HG02970 (cell line): ENCODE results near the gene FRMPD1.
"Not testable (repeated sequence)": the region's sequence is repeated elsewhere in the genome, so short reads cannot be mapped to it uniquely, and the experiment has no call there.

Experiments
- ATAC-seq: cut with Tn5 transposase; IDR thresholded peaks from one replicate; pipeline ENCODE4 v1.9.1; 2021; ENCODE audit warnings: mild to moderate bottlenecking, moderate library complexity, moderate number of reproducible peaks; ENCODE audit not compliant: unreplicated experiment, low FRiP score

Gene FRMPD1, protein sequence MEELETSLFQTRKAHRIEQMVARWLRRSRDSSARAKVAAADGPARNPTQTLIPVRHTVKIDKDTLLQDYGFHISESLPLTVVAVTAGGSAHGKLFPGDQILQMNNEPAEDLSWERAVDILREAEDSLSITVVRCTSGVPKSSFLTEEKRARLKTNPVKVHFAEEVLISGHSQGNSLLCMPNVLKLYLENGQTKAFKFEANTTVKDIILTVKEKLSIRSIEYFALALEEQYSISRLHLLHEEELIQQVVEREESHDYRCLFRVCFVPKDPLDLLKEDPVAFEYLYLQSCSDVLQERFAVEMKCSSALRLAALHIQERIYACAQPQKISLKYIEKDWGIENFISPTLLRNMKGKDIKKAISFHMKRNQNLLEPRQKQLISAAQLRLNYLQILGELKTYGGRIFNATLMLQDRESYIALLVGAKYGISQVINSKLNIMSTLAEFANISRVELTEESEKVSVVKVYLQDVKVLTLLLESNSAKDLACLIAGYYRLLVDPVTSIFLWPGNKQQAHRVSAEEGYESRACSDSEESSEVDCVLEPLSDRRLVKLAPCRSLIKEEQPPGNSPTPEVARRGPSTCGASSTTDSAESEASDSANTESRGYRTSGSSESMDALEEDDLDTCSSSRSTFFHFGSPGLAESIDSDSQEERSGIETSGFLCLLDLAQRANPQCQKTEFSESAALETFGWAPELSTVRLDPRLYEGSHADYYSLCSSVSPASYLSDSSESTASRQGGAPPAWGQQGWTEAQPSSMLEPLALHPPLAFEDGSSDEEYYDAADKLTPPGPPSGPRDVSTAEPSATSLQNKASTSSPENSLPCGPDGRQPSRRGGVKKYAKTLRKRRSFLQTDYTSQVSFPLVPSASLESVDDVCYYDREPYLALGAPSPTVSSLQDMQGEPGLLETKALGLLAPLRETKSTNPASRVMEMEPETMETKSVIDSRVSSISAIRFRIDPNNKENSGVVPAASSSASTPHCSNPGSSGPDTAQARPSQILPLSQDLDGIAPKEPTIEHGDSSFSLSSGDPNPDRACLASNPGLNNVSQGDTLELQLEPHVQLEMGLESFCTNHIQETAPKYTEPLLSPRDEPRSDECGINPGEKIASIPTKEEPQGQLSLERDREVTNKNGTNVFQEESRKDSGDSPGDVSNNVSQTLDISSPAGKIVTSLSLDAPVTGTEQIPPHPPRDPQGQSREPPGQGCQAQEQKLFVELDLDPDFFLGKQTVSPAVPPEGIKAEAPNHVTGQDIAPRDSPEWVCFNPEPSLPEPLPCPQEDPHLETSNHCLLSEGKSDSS (N-terminal part only)

DNA sequence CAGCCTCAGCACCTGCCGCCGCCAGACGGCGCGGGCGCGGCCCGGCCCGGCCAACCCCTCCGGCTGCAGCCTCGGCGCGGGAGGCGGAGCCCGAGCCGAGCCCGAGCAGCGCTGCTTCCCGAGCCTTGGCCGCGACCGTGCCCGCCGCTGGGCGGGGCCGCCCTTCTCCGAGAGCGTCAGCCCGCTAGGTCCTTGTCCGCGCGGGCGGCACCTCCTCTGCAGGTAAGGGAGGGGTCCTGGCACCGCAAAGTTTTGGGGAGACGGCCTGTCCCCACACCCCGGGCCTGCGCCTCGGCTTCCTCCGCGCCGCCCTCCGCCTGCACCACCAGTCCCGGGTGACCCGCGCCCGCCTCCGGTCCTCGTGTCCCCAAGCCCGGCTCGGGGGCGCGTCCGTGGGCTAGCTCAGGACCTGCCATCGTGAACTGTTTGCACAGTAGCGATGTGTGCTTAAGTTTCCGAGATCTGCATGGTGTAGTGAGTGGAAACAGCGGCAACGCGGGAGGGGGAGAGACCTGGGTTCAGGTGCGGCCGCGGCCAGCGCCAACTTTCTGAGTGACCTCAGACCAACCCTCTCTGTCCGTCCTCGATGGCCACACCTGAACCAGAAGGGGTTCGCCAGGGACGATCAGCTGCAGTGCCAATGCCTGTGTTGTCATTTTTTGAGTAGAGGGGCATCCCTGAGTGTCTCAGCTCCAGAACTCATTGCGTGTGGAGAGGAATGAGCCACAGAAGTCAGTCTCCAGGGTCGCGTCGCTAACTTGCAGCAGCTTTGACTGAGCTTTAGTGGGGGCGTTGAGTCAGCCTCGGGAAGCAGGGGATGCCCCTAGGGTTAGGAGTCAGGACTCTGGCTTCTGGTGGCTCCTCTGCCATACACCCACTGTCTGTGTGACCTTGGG is at the start of gene FRMPD1:
Gene FRMPD1 (plus strand): TSS at position 82 of the 896 bp plus-strand sequence. CDS start 41,688 bp downstream, outside the sequence.
- peak; percentile 55 for ATAC-seq

DNA sequence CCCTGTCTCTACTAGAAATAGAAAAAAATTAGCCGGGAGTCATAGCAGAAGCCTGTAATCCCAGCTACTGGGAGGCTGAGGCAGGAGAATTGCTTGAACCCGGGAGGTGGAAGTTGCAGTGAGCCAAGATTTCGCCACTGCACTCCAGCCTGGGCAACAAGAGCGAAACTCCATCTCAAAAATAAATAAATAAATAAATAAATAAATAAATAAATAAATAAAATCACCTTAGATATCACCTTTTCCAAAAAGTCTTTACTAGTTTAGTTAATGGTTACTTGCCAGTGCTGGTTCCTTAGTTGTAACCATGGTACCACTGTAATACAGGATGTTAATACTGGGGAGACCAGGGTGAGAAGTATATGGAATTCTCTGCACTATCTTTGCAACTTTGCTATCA is 48.7 kb upstream of the FRMPD1 start:
- ATAC-seq = not testable (repeated sequence)

DNA sequence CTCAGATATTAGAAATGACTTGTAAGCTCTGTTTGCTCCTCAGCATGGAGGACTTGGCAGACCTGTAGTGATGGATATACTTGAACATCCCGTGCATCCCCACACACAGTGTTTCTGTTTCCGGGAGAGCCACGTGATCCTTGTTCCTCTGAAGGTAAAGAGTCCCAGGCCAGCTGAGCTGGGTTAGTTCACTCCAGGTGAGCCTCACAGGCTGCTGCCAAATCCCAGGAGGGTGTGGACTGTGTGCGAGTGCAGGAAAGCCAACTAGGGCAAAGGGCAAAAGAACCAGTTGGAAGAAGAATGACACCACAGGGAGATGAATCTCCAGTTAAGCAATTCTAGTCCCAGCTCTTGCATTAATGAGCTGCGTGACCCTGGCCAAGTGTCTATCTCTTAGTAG is 47.9 kb upstream of the FRMPD1 start:
- ATAC-seq = no peak

DNA sequence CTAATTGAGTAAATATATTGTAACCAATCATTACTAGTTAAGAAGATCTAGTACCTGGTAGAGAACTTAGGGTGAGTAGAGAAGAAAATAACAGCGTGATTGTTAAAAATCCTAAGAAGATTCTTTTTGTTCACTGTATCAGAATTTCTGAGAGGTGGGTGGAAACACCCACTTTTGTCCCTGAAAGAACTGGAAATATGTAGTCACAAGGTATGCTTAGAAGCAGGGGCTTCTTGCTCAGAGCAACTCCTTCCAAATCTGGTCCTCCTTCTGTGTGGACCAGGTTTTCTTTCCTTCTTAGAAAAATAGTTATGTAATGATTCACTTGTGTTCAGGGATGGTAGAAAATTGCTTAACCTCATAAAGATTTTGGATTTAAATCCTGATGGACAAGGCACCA is 46.5 kb upstream of the FRMPD1 start:
- ATAC-seq = no peak

DNA sequence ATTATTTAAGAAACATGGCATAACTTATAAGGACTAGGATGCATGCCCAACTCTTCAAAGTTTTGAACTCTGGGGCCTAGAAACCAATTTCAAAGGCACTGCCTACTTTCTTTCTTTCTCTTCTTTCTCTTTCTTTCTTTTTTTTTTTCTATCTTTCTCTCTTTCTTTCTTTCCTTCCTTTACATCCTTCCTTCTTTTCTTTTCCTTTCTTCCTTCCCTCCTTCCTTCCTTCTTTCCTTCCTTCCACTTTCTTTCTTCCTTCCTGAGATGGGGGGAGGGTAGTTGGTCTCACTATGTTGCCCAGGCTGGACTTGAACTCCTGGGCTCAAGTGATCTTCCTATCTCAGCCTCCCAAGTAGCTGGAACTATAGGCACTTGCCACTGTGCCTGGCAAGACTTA is 42.5 kb upstream of the FRMPD1 start:
- ATAC-seq = no peak

DNA sequence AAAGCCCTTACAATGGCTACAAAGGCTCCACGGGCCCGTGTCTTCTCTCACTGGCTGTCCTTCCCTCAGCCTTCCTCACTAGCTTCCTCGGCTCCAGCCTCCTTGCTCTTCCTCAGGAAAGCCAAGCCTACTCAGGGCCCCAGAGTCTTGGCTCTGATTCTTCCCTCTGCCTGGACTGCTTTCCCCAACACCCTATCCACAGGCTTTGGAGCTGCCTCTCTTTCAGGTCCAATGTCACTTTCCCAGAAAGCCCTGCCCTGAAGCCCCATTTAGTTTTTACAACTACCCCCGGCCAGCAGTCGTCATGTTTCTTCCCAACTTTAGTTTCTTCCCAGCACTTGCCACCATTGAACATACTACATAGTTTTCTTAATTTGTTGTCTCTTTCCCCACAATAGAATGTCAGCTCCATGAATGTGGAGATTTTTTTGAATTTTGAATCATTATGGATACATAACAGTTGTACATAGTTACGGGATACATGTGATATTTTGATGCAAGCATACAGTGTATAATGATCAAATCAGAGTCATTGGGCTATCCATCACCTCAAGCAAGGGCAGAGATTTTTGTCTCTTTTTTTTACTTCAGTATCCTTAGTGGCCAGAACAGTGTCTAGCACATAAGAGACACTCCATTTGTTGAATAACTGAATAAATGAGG is 40.9 kb upstream of the FRMPD1 start:
- ATAC-seq = no peak

DNA sequence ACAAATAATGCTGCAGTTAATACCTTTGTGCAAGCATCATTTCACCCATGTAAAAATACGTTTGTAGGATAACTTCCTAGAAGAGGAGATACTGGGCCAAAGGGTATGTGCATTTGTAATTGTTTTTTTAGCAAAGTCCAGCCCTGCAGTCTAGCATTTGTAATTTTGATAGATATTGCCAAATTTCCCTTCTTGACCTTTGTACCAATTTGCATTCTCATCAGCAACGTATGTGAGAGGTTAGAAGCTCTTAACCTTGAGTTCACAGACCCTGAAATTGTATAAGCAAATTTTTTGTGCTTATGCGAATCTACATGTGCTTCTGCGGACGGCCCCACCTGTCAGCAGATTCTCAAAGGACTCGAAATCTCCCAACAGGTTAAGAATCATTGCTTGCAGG is 39.7 kb upstream of the FRMPD1 start:
- ATAC-seq = no peak

DNA sequence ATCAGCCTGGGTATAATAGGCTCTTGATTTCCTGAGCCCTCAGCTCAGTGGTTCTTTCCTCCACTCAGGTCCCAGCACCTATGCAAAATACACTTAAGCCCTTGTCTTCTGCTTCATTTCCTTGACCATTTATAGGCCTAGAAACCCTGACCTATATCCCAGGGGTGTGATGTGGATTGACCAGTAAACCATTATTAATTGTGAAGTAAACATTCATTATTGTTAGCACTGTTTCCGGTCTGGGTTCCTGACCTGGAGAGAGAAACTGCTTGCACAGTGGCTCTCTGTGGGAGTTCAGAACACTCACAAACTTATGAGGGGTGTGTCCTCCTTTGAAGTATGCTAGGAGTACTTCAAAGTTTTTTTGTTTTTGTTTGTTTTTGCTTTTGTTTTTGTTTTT is 38.8 kb upstream of the FRMPD1 start:
- no peak for ATAC-seq

DNA sequence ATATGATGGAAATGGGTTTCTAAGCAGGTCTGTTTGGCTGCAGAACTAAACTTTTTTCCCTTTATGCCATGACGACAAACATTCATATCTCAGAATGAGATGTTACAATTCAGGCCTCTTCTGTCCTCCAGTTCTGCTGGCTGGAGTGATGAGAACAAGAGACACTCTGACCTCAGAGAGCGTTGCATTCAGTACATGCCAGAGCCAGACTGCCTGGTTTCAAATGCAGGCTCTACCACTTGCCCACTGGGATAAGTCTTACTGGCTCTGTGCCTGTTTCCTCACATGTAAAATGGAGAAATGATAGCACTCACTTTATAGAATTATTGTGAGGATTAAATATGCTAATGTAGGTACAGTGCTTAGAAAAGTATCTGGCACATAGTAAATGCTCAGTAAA is 33.6 kb upstream of the FRMPD1 start:
- no peak for ATAC-seq

DNA sequence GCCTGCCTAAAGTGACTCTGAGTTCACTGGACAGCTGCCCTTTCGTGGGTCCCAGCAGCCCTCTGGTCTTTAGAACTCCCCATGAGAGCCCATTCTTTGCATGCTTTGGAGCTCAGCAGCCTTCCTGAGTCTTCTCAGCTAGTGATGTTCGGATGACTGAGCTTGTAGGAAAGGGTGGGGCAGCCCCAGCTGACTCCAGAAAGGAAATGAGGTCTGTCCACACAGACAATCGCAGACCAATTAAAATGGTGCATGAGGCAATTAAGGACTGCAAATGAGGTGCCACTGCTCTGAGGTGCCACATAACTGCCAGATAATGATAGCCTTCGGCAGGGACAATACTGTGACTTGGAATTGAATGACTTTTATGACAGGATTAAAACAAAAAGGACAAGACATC is 32.9 kb upstream of the FRMPD1 start:
- no peak for ATAC-seq

DNA sequence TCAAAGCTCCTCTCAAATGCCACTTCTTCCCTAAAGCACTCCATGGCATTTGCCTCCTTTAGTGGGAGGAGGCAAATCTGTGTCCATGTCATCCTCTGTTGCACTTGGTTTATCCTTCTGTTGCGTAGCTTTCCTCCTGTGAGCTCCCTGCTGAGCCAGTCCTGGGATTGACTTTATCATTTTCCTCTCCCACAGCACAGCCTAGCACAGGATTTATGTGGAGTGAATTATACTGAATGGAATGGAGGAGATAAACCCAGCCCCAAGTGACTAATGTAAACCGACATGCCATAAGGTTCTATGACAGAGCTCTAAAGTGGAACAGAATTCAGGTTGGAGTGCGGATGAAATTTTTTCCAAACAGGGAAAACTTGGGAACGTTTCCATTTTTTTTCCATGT is 31.9 kb upstream of the FRMPD1 start:
- no peak for ATAC-seq

DNA sequence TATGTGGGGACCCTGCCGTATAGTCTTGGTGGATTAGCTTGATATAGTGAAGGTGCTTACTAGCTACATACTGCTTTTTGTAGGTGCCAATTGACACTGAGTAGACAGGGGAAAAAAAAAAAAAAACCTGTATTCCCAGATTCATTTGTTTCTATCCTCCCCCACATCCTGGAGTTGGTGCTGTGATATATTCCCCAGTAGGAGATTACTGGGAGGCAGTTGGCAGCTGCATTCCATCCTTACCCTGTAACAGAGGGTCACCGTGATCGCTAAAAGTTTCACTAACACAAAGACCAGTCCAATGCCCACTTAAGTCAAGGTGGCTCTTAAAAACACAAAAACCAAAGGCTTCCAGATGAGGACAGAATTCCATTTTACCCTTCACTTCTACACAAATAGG is 30.9 kb upstream of the FRMPD1 start:
- no peak for ATAC-seq

DNA sequence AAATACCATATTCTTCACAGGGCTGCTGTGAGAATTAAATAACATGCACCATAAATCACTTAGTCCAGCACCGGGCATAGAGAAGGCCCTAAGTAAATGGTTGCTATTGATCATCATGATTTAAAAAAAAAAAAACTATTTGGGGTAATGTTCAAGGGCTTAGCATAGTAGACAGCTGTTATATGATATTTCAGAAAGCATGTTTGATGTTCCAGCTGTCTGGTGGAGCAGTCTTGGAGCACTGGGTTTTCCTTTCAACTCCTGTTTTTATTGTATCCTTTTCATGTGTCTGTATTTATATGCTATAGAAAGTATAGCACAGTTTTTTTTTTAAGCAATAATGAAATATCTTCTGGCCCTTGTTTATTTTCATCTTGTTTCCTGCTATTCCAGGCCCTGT is 30.4 kb upstream of the FRMPD1 start:
- ATAC-seq = no peak

DNA sequence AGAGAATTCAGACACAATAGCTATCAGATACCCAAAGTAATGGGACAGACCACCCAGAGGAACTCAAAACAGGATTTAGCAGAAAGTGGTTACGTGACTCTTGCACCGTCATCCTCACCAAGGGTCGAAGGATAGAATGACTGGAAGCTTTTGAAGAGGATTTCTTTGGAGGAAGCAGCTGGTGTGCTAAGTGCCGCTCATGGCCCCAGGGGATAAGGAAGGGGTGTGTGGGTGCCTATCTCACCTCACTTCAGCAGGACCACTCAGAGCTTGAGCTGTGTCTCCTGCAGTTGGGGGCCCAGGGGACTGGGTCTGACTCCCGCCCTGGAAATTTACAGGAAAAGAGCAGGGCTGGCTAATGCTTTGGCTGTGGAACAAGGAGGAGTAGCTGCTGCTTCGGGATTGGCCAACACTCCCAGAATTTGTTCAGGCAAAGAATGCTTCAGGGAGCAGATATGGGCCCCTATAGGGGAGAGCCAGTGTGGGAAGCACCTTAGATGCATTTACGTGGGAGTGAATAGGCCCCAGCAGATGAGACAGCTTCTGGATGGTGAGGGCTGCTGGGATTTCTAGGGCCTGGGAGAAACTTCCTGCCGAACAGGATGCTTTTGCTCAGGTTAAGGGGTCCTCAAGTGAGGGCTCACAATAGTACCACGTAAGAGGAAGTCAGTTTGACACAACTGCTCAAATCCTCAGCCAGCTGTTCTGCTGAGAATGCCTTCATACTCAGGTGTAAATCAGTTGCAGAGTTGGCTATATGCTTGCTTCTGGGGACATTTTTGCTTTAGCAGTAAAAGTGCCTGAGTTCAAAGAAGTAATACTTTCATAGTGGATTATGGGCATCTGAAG is 29.3 kb upstream of the FRMPD1 start:
- no peak for ATAC-seq

DNA sequence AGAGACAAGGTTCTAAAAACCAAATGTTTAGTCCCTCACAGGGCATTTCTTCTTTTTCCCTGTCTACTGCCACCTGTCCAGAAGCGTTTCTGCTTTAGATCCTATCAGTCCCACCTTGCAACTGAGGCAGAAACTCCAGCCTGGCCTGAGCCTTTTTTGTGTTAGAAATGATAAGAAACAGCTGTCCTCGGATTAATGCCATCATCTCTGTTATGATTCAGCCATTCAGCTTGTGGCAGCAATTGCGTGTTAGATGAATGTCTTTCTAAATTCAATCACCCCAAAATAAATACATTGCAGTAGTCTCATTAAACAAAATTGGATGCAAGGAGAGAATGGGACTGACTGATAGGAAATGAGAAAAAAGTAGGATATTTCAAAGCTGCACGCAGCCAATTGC is 28.3 kb upstream of the FRMPD1 start:
- no peak for ATAC-seq

DNA sequence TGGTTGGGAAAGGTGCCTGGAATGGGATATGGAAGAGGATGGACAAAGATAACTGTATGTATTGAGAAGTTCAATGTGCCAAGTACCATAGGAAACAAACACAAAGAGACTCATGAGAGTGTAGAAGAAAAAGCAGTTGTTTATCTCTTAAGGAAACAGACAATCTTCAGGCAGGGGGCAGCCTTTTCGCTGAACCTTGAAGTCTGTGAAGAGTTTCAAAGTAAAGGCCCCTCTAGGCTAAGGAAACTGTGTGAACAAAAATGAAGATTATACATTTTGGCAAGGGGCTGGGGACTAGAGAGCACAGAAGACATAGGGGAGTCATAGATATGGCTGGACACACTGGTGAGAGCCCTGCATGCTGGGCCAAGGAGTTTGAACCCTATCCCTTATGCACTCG is 27.5 kb upstream of the FRMPD1 start:
- ATAC-seq = no peak

DNA sequence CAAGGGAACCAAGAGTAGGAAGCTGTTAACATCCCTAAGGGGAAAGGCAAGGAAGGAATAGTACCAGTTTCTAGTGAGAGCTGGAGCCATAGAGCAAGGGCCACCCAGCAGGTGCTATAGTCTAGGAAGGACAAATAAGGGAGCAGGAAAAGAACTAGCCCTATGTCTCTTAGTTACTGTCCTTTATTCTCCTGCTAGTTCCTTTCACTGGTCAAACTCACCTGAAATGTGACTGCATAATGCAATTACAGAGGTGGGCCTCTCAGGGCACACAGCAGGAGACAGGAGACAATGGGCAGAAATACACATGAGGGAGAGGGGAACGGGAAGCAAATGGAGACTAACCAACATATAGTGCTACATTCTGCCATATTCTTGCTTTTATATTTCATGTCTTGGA is 26.7 kb upstream of the FRMPD1 start:
- no peak for ATAC-seq

DNA sequence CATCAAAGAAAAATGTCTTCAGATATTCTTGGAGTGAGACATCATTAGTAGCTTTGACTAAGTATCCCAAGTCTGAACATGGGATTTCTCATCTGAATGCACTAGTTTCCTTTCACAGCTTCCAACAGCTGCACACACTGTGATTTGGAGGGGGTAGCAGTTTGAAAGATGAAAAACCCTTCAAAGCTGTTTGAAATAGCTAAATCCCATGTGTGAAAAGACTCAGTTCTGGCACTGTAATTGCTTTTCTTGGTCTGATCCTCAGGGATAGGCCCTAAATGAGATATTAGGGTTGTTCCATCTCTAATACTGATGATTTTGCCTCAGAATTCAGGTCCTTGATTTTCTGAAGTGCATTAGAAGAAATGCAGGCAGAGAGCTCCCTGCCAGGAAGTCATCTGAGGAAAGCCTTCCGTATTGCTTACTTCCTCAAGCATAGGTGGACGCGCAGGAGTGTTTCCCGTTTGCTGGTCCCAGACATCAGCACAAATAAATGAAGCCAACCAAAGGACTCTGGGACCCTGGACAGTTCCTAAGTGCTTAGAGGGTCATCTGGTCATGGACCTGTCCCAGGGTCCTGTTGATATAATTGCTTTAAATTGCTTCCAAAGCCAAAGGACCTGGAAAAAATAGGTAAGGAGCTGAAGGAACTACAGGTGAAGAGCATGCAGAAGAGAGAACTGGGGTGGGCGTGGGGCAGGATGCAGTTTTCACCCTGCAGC is 25.6 kb upstream of the FRMPD1 start:
- ATAC-seq = no peak
